RWPE2 (cell line): Measurements from ENCODE around the gene REP15.
A peak's percentile ranks its signal among the peaks of the same experiment; 100 is the strongest.

ENCODE experiments used
- ATAC-seq: fragments of 200-7000 bp; cut with Tn5 transposase; 3 replicates; pipeline ENCODE4 v1.9.1; 2021; ENCODE audit warnings: low read depth
- DNase-seq: peaks from one replicate; pipeline ENCODE4 v3.0.0-alpha.2; 2020; ENCODE audit warnings: low spot score
- H3K27ac ChIP-seq: fragments of 450-650 bp; 2 replicates; pipeline ENCODE4 v1.5.1; 2017; ENCODE audit warnings: mild to moderate bottlenecking; ENCODE audit not compliant: poor library complexity, severe bottlenecking
- H3K27me3 ChIP-seq: fragments of 250-450 bp; sonication (Bioruptor Pico); 2 replicates; pipeline ENCODE4 v1.5.1; 2021; ENCODE audit warnings: mild to moderate bottlenecking, moderate library complexity; ENCODE audit not compliant: insufficient read depth, poor library complexity, severe bottlenecking
- H3K36me3 ChIP-seq: fragments of 250-450 bp; sonication (Bioruptor Pico); 2 replicates; pipeline ENCODE4 v1.5.1; 2020; ENCODE audit warnings: low read depth, mild to moderate bottlenecking, moderate library complexity
- H3K4me1 ChIP-seq: fragments of 250-450 bp; sonication (Bioruptor Pico); 2 replicates; pipeline ENCODE4 v1.5.1; 2021; ENCODE audit warnings: mild to moderate bottlenecking, moderate library complexity; ENCODE audit not compliant: insufficient read depth, poor library complexity, severe bottlenecking
- H3K4me3 ChIP-seq: fragments of 250-450 bp; sonication (Bioruptor Pico); 2 replicates; pipeline ENCODE4 v1.5.1; 2021; ENCODE audit warnings: mild to moderate bottlenecking, moderate library complexity; ENCODE audit not compliant: severe bottlenecking
- H3K9me3 ChIP-seq: fragments of 250-450 bp; sonication (Bioruptor Pico); 2 replicates; pipeline ENCODE4 v1.5.1; 2021; ENCODE audit warnings: mild to moderate bottlenecking, moderate library complexity; ENCODE audit not compliant: severe bottlenecking
- TF ChIP-seq, protein P1 (sequence below): fragments of 450-650 bp; IDR thresholded peaks from one replicate; pipeline ENCODE4 v1.5.1; 2017; ENCODE audit warnings: mild to moderate bottlenecking, moderate library complexity; ENCODE audit not compliant: poor library complexity, severe bottlenecking

REP15 gene

DNA sequence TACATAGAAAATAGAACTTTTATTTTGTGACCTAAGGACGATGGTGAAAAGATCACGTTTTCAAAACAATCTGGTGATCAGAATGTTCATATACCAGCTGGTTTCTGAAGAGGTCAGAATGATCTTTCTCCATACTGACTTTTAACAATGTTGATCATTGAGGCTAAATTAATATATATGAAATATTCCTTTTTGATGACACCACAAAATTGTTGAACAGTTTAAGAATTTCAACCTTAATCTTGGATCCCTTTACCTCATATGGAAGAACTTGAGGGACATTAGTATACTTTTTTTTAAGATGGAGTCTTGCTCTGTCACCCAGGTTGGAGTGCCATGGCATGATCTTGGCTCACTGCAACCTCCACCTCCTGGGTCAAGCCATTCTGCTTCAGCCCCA, 2.8 kb upstream of the REP15 start:
- Histone ChIP-seq H3K4me3 (no peak overlapping the region), H3K27ac (no peak overlapping the region), H3K4me1 (no peaks in the 10 kb centered on the region), H3K9me3 (no peaks in the 10 kb centered on the region), H3K36me3 (peaks cover 27% of the 10 kb centered on the region), H3K27me3 (no peaks in the 10 kb centered on the region)
- ATAC-seq (no peak), DNase-seq (no peak)
- TF ChIP-seq, protein P1, sequence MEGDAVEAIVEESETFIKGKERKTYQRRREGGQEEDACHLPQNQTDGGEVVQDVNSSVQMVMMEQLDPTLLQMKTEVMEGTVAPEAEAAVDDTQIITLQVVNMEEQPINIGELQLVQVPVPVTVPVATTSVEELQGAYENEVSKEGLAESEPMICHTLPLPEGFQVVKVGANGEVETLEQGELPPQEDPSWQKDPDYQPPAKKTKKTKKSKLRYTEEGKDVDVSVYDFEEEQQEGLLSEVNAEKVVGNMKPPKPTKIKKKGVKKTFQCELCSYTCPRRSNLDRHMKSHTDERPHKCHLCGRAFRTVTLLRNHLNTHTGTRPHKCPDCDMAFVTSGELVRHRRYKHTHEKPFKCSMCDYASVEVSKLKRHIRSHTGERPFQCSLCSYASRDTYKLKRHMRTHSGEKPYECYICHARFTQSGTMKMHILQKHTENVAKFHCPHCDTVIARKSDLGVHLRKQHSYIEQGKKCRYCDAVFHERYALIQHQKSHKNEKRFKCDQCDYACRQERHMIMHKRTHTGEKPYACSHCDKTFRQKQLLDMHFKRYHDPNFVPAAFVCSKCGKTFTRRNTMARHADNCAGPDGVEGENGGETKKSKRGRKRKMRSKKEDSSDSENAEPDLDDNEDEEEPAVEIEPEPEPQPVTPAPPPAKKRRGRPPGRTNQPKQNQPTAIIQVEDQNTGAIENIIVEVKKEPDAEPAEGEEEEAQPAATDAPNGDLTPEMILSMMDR, result no peak

DNA sequence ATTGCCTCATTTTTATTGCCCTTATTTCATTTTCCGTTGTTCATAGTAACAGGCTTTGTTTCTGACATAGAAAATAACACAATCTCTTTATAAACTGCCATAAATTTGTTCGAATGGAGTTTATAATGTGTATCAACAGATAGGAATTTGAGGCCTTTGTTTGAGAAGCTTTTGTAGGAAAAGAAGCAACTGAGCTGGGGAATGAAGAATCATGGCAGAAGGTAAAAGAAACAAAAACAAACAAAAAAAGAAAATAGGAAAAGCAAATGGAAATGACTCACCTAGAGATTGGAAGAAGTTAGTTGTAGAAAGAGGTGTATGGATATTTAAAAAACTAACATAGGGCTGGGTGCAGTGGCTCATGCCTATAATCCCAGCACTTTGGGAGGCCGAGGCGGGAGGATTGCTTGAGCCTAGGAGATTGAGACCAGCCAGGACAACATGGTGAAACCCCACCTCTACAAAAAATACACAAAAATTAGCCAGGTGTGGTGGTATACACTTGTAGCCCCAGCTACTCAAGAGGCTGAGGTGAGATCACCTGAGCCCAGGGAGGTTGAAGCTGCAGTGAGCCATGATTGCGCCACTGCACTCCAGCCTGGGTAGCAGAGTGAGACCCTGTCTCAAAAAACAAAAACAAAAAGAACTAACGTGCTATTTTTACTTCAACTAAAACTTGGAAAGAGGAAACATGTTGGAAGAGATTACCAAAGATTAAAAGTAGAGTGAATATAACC, 523 bp upstream of the REP15 start:
- ATAC-seq (no peak), DNase-seq (no peak)
- no peaks in the 10 kb centered on the region for H3K27me3 ChIP-seq
- no peak overlapping the region for H3K27ac ChIP-seq
- TF ChIP-seq, protein P1, result no peak
- no peaks in the 10 kb centered on the region for H3K9me3 ChIP-seq
- H3K4me1 ChIP-seq, result no peaks in the 10 kb centered on the region
- no peak overlapping the region for H3K4me3 ChIP-seq
- H3K36me3 ChIP-seq, result peaks cover 23% of the 10 kb centered on the region

DNA sequence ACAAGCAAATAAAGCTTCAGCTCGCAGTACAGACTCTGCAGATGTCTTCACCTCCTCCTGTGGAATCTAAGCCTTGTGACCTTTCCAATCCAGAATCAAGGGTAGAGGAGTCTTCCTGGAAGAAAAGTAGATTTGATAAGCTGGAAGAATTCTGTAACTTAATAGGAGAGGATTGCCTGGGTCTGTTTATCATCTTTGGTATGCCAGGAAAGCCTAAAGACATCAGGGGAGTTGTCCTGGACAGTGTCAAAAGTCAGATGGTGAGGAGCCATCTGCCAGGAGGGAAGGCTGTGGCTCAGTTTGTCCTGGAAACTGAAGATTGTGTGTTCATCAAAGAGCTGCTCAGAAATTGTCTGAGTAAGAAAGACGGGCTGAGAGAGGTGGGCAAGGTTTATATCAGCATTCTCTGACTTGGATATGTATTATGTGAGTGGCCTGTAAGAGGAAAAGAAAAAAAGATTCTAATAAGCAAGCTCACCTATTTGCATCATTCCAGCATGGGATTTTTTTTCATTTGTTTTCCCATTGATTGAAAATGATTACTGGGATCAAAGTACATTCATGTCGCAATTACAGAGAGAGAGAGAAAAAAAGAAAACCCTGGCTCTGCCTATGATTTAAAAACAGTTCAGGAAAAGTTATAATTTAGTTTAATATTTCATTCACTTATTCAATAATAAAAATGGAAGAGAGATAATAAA, 767 bp downstream of the REP15 start:
- Histone ChIP-seq H3K27me3 (no peaks in the 10 kb centered on the region), H3K27ac (no peak overlapping the region), H3K4me3 (no peak overlapping the region), H3K4me1 (no peaks in the 10 kb centered on the region), H3K36me3 (peaks cover 16% of the 10 kb centered on the region), H3K9me3 (no peaks in the 10 kb centered on the region)
- TF ChIP-seq, protein P1, result no peak
- ATAC-seq (no peak), DNase-seq (no peak)

DNA sequence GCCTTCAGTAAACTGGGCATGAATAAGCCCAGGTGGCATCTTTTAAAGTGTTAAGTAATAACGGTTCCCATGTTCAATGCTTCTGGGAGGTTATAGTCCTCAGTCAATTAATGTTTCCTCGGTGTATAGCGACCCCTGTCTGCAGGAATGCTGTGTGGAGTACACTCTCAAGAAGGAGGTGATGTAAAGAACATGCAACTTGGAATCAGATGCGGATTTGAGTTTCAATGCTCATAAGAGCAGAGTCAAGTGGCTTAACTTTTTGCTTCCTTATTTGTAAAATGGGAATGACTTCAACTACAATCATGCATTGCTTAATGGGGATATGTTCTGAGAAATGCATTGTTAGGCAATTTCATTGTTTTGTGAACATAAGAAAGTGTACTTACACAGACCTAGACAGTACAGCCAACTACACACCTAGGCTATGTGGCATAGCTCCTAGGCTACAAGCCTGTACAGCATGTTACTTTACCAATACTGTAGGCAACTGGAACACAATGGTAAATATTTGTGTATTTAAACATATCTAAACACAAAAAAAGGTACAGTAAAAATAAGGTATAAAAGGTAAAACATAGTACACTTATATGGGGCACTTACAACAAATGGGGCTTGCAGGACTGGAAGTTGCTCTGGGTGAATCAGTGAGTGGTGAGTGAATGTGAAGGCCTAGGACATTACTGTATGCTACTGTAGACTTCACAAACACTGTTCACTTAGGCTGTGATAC, 7.6 kb downstream of the REP15 start:
- peak; percentile 91 for ATAC-seq
- no peaks in the 10 kb centered on the region for H3K27me3 ChIP-seq
- H3K4me3 ChIP-seq, result no peak overlapping the region
- TF ChIP-seq, protein P1, result peak; percentile 71
- no peak overlapping the region for H3K27ac ChIP-seq
- no peaks in the 10 kb centered on the region for H3K9me3 ChIP-seq
- DNase-seq, result no peak
- no peaks in the 10 kb centered on the region for H3K36me3 ChIP-seq
- H3K4me1 ChIP-seq, result peaks cover 4% of the 10 kb centered on the region
